GM19463 (cell line): ENCODE measurements around the gene POLD4.
"Not testable (repeated sequence)": the region's sequence is repeated elsewhere in the genome, so short reads cannot be mapped to it uniquely, and the experiment has no call there.

ENCODE experiments used
- ATAC-seq: cut with Tn5 transposase; IDR thresholded peaks from one replicate; pipeline ENCODE4 v1.9.1; 2021; ENCODE audit warnings: mild to moderate bottlenecking, moderate library complexity; ENCODE audit not compliant: unreplicated experiment

POLD4 gene

GRCh38 chr11:67353317-67354074 lies at the start of gene POLD4:
POLD4 (minus strand) TSS chr11:67353546; CDS start chr11:67353399, 147 bp downstream.
- ATAC-seq: peak; percentile 79

- not testable (repeated sequence) for ATAC-seq
These were observed 49.7 kb upstream of the POLD4 start for GRCh38 chr11:67403085-67403484.

GRCh38 chr11:67402192-67402839 lies 49.0 kb upstream of the POLD4 start:
- not testable (repeated sequence) for ATAC-seq

GRCh38 chr11:67401495-67402191 lies 48.3 kb upstream of the POLD4 start, which contains the start of gene PPP1CA:
PPP1CA (minus strand) TSS chr11:67401858; CDS start chr11:67401782, 76 bp downstream.
- ATAC-seq: peak; percentile 64

- ATAC-seq: no peak
These were observed 47.7 kb upstream of the POLD4 start for GRCh38 chr11:67400942-67401494.

- ATAC-seq: no peak
These were observed 47.0 kb upstream of the POLD4 start for GRCh38 chr11:67400251-67400941.

- no peak for ATAC-seq
These were observed 45.6 kb upstream of the POLD4 start for GRCh38 chr11:67398661-67399563.

GRCh38 chr11:67397986-67398660 lies 44.8 kb upstream of the POLD4 start:
- no peak for ATAC-seq

GRCh38 chr11:67397536-67397935 lies 44.2 kb upstream of the POLD4 start:
- ATAC-seq: no peak

- no peak for ATAC-seq
These were observed 43.4 kb upstream of the POLD4 start for GRCh38 chr11:67396587-67397389.

GRCh38 chr11:67396259-67396581 lies 42.9 kb upstream of the POLD4 start:
- ATAC-seq: no peak

GRCh38 chr11:67395555-67396258 lies 42.4 kb upstream of the POLD4 start:
- ATAC-seq: no peak

- ATAC-seq: no peak
These were observed 40.6 kb upstream of the POLD4 start for GRCh38 chr11:67393990-67394389.

GRCh38 chr11:67393437-67393836 lies 40.1 kb upstream of the POLD4 start:
- ATAC-seq: no peak

GRCh38 chr11:67392183-67392715 lies 38.9 kb upstream of the POLD4 start:
- no peak for ATAC-seq

- peak; percentile 78 for ATAC-seq
These were observed 38.2 kb upstream of the POLD4 start, which contains the start of gene RAD9A for GRCh38 chr11:67391304-67392182. RAD9A (plus strand) TSS chr11:67391986; CDS start chr11:67392045, 59 bp downstream.

GRCh38 chr11:67390947-67391303 lies 37.6 kb upstream of the POLD4 start:
- no peak for ATAC-seq
